ENCODE results near the gene ATL3. TPM values are rescaled to one million over a fixed set of nuclear protein-coding genes. Genes with fewer than 3 reads are reported as not detected.
A peak's percentile ranks its signal among the peaks of the same experiment; 100 is the strongest.
"Not testable (repeated sequence)": the region's sequence is repeated elsewhere in the genome, so short reads cannot be mapped to it uniquely, and the experiment has no call there.

Gene ATL3
- total RNA-seq, 1 donor from 2014 or later: 71.0 TPM

DNA sequence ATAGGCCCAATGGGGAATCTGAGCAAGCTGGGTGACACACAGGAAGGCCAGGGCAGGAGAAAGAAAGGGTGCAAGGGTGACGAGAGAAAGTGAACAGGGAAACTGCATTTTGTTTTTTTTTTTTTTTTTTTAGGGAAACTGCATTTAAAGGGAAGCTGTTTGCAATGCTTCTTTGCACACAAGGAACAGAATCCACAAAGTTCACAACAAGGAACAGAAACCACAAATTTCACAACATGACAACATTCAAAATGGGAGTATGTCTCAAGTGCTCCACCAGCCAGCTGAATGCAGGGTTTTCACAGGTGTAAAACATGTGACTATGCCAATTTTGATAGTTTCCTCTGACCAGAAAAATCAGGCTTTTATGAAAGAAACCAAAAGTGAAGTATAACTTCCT lies 50.1 kb downstream of the ATL3 start:
- no peak for DNase-seq (ENCODE audit: low spot score)

DNA sequence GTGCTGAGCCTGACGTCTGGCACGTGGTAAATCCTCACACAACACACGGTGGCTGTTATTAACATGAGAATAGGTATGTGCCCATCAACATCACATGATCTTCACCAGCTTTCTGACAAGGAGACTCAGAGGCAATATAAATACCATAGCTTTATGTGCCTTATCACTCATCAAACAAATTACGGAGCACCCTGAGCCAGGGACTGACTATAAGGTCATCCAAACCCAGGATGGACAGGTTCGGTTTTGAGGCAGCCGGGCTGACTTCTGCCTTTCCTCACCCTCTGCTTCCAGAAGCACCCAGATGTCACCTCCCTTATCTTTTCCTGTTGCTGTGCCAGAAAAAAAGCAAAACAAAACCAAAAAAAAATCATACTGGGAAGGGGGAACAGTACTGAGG lies 51.2 kb downstream of the ATL3 start:
- DNase-seq (ENCODE audit: low spot score): no peak

DNA sequence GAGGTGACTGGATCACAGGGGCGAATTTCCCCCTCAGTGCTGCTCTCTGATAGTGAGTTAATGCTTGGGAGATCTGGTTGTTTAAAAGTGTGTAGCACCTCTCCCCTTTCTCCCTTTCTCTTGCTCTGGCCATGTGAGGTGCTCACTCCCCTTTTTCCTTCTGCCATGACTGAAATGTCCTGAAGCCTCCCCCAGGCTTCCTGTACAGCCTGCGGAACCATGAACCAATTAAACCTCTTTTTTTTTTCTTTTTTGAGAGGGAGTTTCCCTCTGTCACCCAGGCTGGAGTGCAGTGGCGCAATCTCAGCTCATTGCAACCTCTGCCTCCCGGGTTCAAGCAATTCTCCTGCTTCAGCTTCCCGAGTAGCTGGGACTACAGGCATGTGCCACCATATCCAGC lies 53.5 kb downstream of the ATL3 start:
- not testable (repeated sequence) for DNase-seq (ENCODE audit: low spot score)

DNA sequence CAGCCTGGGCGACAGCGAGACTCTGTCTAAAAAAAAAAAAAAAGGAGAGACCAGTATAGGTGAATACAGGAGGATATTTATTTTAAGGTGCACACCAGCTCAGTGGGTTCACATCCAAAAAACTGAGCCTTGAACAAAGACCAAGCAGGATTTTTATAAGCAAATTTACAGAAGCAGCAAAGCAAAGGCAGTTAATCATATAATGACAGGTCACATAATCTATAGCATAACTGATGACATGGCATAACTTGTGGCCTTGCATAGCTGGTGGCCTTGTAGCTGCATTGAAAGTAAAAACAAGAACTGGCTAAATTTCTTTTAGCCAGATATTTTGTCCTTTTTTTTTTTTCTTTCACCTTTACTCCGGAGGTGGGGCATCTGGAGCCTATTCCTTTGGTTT lies 54.2 kb downstream of the ATL3 start:
- no peak for DNase-seq (ENCODE audit: low spot score)

DNA sequence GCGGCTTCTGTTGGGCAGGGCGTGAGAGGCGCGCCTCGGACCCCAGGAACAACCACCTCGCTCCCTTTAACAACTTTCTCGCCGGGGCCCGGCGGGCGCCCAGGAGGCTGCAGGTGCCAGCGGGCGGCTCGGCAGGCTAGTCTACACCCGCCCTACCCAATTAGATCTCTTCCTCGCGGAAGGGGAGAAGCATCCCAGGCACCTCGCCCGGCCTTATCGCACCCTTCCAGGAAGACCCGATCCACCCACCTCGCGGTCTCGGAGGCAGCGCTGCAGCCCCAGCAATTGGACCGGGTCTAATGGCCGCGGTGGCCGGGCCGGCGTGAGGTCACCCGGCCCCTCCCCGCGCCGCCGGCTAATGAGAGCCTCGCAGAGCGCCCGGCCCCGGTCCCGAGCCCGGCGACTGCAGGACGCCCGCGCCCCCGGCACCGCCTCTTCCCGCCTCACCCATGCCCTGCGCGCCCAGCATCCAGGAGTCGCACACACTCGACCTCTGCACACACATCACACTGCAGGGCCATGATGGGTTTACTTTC lies 57.0 kb downstream of the ATL3 start, which contains the start of gene PLAAT3:
Gene PLAAT3, minus strand, starts transcription at position 298 of the 536 bp plus-strand sequence. CDS start 419 bp downstream, outside the sequence.
- DNase-seq (ENCODE audit: low spot score): peak; percentile 71

DNA sequence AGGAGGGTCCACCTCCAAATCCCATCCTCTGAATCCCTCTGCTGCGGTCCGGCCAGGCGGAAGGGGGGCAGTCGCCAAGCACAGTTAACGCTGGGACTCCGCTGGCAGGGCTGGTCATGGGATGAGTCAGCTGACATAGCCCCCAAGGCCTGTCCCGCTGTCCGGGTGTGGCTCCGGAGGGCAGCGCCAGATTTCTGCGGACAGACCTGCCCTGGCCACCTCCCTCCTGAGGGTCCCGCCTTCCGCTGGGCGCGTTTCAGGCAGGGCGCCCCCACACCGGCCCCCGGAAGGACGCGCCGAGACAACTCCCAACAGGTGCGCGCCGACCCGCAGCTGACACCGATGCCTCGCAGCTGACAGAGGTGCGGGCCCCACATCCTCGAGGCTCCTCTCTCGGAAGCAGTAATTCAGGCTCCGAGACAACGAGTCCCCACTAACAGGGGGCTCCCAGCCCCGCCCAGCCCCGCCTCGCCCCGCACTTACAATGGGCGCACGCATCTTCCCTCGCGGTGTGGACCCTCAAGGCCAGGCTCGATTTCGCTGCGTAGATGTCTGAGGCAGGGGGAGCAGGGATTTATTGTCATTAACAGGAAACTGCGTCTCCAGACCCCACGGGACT lies 57.5 kb downstream of the ATL3 start:
- DNase-seq (ENCODE audit: low spot score): peak; percentile 47

DNA sequence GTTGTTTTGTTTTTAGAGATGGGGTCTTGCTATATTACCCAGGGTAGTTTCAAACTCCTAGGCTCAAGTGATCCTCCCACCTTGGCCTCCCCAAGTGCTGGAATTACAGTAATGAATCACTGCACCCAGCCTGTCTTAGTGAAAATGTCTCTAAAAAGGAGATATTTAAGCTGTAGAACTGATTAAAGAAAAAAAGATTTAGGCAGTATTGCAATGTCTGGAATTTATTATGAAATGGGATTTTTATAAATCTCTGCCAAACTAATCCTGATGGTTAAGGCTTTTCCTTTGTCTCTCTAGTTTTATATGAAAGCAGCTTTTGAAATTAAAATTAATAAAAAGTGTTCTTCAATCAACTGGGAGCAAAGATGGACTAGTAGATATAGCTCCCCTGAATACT lies 59.0 kb downstream of the ATL3 start:
- no peak for DNase-seq (ENCODE audit: low spot score)

DNA sequence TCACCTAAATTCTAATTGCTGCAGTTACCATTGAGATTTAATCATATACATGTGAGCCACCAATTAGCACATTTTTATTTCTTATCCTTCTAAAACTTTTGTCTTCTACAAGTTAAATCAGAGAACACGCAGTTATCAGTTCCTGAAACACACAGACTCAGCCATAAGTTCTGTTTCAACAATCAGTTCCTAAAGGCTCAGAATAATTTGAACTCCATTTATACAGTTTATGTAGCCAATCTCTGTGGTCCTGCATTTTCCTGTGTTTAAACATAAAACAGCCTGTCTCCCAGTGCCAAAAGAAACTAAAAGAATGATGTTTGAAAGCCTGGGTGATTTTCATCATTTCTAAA lies 59.8 kb downstream of the ATL3 start:
- no peak for DNase-seq (ENCODE audit: low spot score)

DNA sequence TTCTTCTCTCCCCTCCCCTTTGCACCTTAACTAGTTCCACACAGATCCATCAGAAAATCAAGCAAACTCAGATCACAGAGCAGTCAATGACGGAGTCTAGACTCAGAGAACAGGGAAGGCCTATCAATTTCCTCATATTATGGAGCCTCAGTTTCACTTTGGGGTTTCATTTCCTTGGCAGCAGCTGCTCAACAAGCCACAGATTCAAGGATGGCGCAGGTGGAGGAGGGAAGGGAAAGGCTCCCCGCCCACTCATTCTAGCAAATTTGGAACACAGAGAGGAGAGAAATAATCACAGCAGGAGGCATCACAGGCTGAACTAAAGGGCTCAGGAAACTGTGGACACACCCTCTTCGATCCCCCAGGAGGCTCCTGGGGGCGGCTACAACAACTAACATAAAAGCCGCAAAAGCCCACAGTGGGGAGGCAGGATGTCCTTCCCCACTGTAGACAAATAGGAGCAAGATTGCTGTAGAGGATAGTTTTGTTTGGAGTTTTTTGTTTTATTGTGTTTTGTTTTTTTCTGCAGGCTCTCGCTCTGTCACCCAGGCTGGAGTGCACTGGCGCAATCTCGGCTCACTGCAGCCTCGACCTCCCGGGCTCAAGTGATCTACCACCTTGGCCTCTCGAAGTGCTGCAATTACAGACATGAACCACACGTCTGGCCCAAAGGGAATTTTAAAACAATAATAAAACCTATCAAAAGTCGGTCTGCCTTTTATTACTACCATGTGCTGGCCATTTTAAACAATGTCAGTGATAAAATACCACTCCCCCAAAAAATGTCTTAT lies 60.4 kb downstream of the ATL3 start:
- peak; percentile 20 for DNase-seq (ENCODE audit: low spot score)

DNA sequence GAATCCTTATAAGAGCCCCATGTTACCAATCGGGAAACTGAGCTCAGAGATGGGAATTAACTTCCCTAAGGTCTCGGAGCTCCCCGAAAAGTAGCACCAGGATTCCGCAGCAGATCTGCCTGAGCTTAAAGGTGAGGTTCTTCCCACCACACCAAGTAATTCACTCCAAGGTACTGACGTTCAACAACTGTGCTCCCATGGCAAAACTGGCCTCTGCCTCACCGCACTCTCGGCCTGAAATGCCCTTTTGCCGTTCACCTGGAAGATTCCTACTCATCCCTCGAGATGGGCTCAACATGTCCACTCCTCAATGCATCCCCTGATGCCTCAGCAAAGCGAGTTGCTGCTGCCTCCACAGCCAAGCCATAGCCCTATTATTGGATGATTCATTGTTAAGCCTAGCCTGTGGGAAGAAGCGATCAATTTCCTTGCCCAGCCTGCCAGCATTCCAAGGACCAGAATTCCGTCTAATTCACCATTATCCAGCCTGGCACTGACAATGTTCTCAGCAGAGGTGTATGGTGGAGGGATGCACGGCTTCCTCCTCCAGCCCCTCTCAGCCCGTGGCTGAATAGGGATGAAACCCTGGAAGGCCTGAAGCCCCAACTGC lies 61.1 kb downstream of the ATL3 start:
- DNase-seq (ENCODE audit: low spot score): no peak

DNA sequence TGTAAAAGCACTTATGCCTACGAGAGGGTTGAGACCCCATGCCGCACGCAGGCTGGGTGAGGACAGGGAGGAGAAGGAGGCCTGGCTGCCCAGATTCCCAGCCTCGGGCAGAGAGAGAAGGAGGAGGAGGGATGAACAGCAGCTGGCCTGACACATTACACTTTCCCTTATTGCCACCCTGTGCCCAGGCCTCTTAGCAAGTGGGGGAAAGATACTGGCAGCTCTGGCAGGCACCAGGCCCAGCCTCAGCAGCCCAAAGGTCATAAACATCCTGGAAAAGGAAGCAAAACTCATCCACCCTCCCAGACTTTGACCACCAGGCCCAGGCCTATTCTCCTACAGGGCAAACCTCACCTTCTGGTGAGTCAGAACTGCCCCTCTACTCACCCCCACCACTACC lies 61.6 kb downstream of the ATL3 start:
- no peak for DNase-seq (ENCODE audit: low spot score)

DNA sequence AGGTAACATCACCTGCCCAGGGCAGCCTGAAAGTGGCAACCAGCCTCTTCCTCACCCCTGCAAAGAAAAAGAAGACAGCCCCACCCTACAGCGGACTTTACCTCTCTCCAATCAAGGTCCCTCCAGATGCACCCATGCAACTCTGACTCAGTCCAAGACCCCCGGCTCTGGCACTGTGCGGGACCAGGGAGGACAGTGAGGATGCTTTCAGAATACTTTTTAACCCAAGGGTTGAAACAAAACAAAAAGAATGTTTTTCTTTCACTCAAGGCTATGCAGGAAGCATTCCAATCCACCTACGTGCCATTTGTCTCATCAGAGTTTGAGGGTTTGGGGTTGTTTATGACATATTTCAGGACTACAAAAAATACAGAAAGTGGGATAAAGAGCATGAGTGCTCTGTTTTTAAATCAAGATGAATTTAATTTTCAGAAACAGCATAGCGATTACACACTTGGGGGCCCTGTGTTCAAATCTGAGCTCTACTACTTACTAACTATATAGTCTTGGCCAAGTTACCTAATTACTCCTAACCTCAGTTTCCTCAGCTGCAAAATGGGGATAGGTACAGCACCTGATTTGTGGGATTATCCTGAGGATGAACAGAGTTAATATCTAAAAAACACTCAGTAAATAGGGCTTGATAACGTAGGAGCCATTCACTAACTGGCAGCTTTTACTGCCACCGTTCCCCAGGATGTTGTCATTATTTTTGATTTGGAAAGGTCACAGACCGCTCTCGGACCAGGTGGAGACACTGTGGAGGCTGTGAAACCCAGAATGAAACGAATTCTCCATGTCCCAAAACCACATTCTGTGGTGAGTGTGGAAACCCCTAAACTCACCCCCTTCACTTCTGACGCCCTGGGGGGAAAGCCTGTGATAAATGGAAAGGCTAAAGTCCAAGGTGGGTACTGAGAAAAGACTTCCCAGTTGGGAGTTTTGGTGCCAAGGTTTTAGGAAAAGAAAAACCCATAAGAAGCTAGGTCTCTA lies 62.5 kb downstream of the ATL3 start:
- DNase-seq (ENCODE audit: low spot score): peak; percentile 34

DNA sequence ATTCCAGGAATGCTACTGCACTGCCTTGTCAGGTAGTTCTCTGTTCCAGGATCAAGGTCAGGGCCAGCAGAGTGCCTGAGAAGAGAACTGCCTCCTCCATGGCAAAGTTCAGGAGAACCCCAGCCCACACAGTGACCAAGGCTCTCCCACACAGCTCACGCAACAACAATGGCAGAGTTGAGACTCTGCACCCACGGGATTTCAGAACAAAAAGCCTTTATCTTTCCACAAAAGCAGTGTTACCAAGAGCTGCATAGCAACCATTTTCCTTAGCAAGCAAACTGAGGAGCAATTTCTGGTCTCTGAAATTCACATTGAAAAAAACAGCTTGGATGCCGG lies 68.0 kb downstream of the ATL3 start:
- no peak for DNase-seq (ENCODE audit: low spot score)

DNA sequence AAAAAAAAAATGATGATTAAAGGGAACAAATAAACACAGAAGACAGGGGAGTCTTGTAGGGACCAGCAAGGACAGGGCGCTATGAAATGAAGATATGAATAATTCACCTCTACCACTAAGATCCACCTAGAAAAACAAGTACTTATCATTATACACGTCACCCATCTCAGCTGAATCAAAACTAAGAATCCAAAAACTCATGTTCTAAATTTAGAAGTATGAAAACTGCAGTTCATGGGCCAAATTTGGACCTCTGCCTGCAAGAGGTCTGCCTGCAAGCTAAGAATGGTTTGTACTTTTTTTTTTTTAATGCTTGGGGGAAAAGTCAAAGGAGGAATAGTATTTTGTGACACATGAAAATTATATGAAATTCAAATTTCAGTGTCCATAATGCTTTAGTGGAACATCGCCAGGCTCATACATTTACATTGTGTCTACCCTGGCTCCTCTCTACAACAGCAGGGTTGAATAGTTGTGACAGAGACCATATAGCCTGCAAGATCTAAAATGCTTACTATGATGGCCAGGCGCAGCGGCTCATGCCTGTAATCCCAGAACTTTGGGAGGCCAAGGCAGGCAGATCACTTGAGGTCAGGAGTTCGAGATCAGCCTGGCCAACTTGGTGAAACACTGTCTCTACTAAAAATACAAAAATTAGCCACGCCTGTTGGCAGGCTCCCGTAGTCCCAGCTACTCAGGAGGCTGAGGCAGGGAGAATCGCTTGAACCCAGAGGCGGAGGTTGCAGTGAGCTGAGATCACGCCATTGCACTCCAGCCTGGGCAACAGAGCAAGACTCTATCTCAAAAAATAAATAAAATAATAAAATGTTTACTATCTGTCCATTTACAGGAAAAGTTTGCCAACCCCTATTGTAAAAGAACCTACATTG lies 68.6 kb downstream of the ATL3 start:
- DNase-seq (ENCODE audit: low spot score): not testable (repeated sequence)

DNA sequence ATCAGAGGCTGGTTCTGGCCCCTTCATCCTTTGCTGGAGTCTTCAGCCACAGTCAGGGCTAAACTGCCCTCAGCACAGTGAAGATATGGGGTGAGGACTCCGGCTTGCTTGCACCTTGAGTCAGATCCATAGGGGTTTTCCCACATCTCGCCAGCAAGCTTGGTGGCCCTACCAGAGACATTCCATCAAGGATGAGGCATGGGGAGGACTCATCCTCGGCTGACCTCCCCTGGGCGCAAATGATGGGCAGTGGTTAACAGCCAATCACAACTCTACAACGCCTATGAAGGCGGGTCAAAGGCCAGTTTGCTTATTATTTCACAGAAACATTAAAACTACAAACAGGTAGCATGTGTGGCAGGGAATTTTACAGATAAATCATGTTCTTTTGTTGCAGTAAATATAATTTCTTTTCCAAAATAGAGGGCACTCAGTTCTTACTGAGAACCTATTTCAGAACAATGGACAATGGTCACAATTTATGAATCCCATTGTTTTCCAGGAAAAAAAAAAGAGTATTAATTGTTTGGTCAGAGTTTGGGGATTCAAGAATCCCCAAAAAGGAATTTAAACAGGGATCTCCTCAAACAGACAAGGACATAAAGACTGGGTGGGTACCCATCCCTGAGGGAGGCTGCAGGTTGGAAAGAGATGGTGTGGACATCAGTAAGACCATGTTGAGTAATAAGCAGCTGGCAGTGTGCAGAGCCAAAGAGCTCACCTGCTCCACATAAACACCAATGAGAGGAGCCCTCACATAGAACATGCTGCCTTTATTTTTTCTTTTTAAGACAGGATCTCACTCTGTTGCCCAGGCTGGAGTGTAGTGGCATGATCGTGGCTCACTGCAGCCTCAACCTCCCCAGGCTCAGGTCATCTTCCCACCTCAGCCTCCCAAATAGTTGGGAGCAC lies 71.7 kb downstream of the ATL3 start:
- DNase-seq (ENCODE audit: low spot score): peak; percentile 30

DNA sequence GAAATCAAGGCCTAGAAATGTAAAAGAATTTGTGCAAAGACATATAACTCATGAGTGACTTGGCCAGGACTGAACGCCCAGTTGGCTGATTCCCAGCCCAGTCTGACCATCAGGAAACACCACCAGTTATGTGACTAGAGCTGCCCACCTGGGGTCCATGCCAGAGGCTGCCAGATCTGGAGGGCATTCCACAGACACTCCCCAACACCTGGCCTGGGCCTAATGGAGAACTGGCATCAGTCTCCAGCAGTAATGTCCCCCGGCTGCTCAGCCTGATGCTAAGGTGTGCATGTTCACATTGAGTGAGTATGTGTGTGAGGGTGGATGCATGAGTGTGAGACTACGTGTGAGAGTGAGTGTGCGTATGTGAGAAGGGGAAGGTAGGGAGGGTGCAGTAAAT lies 72.6 kb downstream of the ATL3 start:
- DNase-seq (ENCODE audit: low spot score): peak; percentile 37

DNA sequence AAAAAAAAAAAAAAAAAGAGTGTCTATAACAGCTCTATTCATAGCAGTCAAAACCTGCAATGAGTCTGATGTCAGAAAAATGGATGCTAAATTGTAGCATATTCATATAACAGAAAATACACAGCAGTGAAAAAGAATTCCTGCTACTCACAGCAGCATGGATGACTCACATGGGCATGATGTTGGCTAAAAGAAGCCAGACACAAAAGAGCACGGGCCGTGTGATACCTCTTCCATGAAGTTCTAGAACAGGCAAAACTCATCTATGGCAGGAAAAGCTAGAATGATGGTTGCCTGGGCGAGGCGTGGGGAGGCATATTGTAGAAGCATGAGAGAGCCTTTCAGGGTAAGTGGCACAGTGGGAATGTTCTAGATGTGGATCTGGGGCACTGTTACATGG lies 75.9 kb downstream of the ATL3 start:
- no peak for DNase-seq (ENCODE audit: low spot score)

DNA sequence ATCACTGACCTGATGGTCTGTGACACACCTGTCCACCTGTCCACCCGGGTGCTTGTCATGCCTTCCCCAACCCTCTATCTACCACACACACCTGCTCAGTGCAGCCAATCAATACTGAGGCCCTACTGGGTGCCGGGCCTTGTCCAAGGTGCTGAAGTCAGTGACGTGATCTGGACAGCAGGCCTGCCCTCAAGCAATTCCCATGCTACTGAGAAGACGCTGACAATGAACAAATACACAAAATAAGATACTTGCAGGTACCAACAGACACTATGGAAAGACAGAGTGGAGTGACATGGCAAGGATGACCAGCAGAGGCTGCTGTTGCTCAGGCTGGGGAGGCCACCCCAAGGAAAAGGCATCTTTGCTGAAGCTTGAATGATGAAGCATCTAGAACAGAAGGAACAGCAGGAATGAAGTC lies 78.2 kb downstream of the ATL3 start:
- DNase-seq (ENCODE audit: low spot score): no peak

DNA sequence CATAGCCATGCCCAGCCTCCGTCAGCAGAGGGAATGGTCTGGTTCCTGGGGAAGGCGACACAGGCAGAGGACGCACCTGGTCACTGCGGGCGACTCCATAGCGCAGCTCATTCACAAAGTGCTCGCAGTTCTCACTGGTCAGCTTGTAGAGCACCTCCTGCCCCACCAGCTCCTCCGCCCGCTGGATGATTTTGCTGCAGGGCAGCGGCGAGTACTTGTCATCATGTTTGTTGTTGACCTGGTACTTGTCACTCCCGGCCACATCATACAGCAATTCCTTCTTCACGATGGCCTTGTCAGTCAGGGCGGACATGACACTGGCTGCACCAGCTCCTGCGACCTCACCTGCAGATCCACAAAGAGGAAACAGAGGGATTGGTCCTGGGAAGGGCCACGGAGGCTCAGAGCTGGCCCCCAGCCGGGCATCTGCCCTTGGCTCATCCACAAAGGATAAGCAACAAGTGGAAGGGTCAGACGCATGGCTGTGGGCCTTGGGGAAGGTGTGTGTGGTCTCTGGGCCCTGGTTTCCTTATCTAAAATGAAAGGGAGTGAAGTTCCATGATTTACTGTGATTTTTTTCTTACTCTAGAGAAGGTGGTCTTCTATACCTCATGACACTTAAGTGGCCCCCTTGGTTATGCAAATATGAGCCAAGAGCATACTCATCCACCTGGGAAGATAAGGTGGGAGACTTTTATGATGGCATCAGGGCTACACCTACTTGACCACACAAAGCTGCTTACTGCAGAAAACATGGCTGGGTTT lies 81.0 kb downstream of the ATL3 start:
- no peak for DNase-seq (ENCODE audit: low spot score)
